DMS 273 (cell line): ENCODE results near the gene MYO1G.
A peak's percentile ranks its signal among the peaks of the same experiment; 100 is the strongest.

Experiments used
- DNase-seq: peaks from one replicate; lab custom pipeline; 2025; ENCODE audit not compliant: unreplicated experiment; lab: John Stamatoyannopoulos, UW

MYO1G gene

GRCh38 chr7:44981035-44981706 lies 2.4 kb upstream of the MYO1G start:
- peak; percentile 67 for DNase-seq

- DNase-seq, result no peak
These were observed 1.7 kb upstream of the MYO1G start for GRCh38 chr7:44980393-44981034.

- DNase-seq, result no peak
These were observed 922 bp upstream of the MYO1G start for GRCh38 chr7:44979481-44980392.

GRCh38 chr7:44977959-44978335 lies 868 bp downstream of the MYO1G start:
- DNase-seq, result no peak

- no peak for DNase-seq
These were observed 1.4 kb downstream of the MYO1G start for GRCh38 chr7:44977304-44977958.

- DNase-seq, result no peak
These were observed 2.0 kb downstream of the MYO1G start for GRCh38 chr7:44976746-44977196.

- DNase-seq, result no peak
These were observed 2.6 kb downstream of the MYO1G start for GRCh38 chr7:44976040-44976745.

GRCh38 chr7:44975331-44976039 lies 3.3 kb downstream of the MYO1G start:
- DNase-seq, result no peak

GRCh38 chr7:44974549-44974948 lies 4.3 kb downstream of the MYO1G start:
- no peak for DNase-seq

GRCh38 chr7:44973610-44974401 lies 5.0 kb downstream of the MYO1G start:
- peak; percentile 82 for DNase-seq

- DNase-seq, result no peak
These were observed 6.3 kb downstream of the MYO1G start for GRCh38 chr7:44972562-44972961.

GRCh38 chr7:44971902-44972441 lies 6.8 kb downstream of the MYO1G start:
- no peak for DNase-seq

- no peak for DNase-seq
These were observed 7.5 kb downstream of the MYO1G start for GRCh38 chr7:44971188-44971901.

GRCh38 chr7:44970523-44971051 lies 8.2 kb downstream of the MYO1G start:
- DNase-seq, result no peak

- no peak for DNase-seq
These were observed 8.9 kb downstream of the MYO1G start for GRCh38 chr7:44969701-44970522.

GRCh38 chr7:44969049-44969700 lies 9.6 kb downstream of the MYO1G start:
- no peak for DNase-seq
